Thoracic aorta (tissue), 2 donors: Measurements from ENCODE around the gene NSA2. TPM values are rescaled to one million over a fixed set of nuclear protein-coding genes. Genes with fewer than 3 reads are reported as not detected.
A peak's percentile ranks its signal among the peaks of the same experiment; 100 is the strongest.

Experiments used
- ATAC-seq: fragments of 150-250 bp; one replicate; pipeline ENCODE4 v1.8.0; 2017; ENCODE audit warnings: low read depth; ENCODE audit not compliant: insufficient number of reproducible peaks, low FRiP score
- DNase-seq: peaks from one replicate; pipeline ENCODE4 v3.0.0-alpha.2; 2020; ENCODE audit warnings: low spot score
- H3K27ac ChIP-seq, 2 donors: fragments of 200-600 bp; sonication (generic); 1 replicate in 1 of 2; 2 replicates in 1 of 2; pipeline ENCODE4 v1.5.1; 2016; ENCODE audit warnings: mild to moderate bottlenecking in 2 of 2, moderate library complexity in 2 of 2
- H3K27me3 ChIP-seq: fragments of 200-600 bp; sonication (generic); replicated peaks from 2 replicates; pipeline ENCODE4 v1.6.0; 2016; ENCODE audit warnings: mild to moderate bottlenecking; ENCODE audit not compliant: insufficient read depth
- H3K36me3 ChIP-seq: fragments of 200-600 bp; sonication (generic); one replicate; pipeline ENCODE4 v1.5.1; 2016
- H3K4me1 ChIP-seq, 2 donors: fragments of 200-600 bp; sonication (generic); 1 replicate in 1 of 2; 2 replicates in 1 of 2; pipeline versions ENCODE4 v1.5.1 to v1.6.0; 2016; ENCODE audit warnings: low read depth in 2 of 2, mild to moderate bottlenecking in 1 of 2; ENCODE audit not compliant: control insufficient read depth in 1 of 2
- H3K4me3 ChIP-seq: fragments of 200-600 bp; sonication (generic); 2 replicates; pipeline ENCODE4 v1.5.1; 2016; ENCODE audit warnings: mild to moderate bottlenecking
- H3K9me3 ChIP-seq: fragments of 200-600 bp; sonication (generic); 2 replicates; pipeline ENCODE4 v1.5.1; 2016
- total RNA-seq, 2 donors: library from RNA; depleted of rRNA; stranded (reverse); fragments of >200 nt; gene quantifications; one replicate each; pipeline versions ENCODE4 v1.1.0 to v1.2.3, GENCODE V29; 2016
- TF ChIP-seq, protein P1 (sequence below): fragments of 200-600 bp; sonication (generic); IDR thresholded peaks from one replicate; pipeline ENCODE4 v1.5.1; 2019; ENCODE audit warnings: antibody characterized with exemption

NSA2 gene
- total RNA-seq, 2 donors from 2014 or later: 58.9 to 76.1 TPM

DNA sequence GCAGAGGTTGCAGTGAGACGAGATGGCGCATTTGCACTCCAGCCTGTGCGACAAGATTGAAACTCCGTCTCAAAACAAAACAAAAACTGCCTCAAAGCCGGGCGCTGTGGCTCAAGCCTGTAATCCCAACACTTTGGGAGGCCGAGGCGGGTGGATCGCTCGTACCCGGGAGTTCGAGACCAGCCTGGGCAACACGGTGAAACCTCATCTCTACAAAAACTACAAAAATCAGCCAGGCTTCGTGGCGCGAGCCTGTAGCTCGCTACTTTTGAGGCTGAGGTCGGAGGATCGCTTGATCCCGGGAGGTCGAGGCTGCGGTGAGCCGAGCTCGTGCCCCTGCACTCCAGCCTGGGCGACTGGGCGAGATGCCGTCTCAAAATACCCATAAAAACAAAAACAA lies 1.1 kb upstream of the NSA2 start:
- Histone ChIP-seq H3K9me3 (no peaks in the 10 kb centered on the region), H3K27me3 (no peaks in the 10 kb centered on the region), H3K4me1 (peaks cover 12 to 26% of the 10 kb centered on the region in 2 donors), H3K4me3 (peak overlapping the region; percentile 88), H3K36me3 (peaks cover 16% of the 10 kb centered on the region), H3K27ac (no peak overlapping the region)
- ATAC-seq (no peak), DNase-seq (no peak)
- TF ChIP-seq, protein P1, sequence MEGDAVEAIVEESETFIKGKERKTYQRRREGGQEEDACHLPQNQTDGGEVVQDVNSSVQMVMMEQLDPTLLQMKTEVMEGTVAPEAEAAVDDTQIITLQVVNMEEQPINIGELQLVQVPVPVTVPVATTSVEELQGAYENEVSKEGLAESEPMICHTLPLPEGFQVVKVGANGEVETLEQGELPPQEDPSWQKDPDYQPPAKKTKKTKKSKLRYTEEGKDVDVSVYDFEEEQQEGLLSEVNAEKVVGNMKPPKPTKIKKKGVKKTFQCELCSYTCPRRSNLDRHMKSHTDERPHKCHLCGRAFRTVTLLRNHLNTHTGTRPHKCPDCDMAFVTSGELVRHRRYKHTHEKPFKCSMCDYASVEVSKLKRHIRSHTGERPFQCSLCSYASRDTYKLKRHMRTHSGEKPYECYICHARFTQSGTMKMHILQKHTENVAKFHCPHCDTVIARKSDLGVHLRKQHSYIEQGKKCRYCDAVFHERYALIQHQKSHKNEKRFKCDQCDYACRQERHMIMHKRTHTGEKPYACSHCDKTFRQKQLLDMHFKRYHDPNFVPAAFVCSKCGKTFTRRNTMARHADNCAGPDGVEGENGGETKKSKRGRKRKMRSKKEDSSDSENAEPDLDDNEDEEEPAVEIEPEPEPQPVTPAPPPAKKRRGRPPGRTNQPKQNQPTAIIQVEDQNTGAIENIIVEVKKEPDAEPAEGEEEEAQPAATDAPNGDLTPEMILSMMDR: no peak

DNA sequence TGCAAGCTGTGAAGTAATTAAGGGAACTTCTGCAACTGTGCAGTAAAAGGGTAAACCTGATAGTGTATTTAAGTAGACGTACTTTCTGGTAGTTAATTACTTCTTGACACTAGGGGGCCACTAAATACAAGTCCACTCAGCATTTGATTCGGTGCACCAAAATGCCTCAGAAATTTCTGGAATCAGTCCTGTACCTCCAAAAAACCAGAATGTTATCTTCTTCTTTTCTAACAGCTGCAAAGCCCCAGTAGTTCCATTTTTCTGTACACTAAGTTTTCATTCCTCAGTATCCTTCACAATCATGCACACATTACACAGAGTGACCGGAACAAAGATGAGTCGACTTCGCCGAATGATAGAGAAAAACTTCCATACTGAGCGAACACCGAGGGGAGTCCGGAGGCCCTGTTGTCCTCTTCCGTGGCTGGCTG lies 616 bp upstream of the NSA2 start:
- Histone ChIP-seq H3K4me3 (peak overlapping the region; percentile 88), H3K27me3 (no peaks in the 10 kb centered on the region), H3K36me3 (peaks cover 21% of the 10 kb centered on the region), H3K27ac (peak overlapping the region; percentile 70 to 75), H3K9me3 (no peaks in the 10 kb centered on the region), H3K4me1 (peaks cover 12 to 26% of the 10 kb centered on the region in 2 donors)
- DNase-seq: no peak
- ATAC-seq: no peak
- TF ChIP-seq, protein P1: peak; percentile 53

DNA sequence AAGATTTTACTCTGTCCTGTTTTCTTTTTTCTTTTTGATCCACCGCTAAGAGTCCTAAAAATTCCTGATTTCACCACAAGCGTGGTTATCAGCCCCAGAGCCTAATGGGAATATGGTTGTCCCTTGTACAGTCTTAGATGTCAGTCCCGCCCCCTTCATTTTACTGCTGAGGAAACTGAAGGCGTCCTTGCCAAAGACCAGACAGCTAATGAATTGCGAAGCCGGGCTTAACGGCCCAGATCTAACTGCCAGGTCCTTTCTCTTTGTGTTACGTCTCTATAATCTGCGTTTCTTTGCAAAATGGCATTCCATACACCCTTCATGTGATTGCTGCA lies 497 bp downstream of the NSA2 start:
- TF ChIP-seq, protein P1: no peak
- DNase-seq (no peak), ATAC-seq (no peak)
- Histone ChIP-seq H3K4me1 (peaks cover 12 to 26% of the 10 kb centered on the region in 2 donors), H3K9me3 (no peaks in the 10 kb centered on the region), H3K27ac (peak overlapping the region; percentile 70 to 75), H3K27me3 (no peaks in the 10 kb centered on the region), H3K36me3 (peaks cover 27% of the 10 kb centered on the region), H3K4me3 (peak overlapping the region; percentile 88)

DNA sequence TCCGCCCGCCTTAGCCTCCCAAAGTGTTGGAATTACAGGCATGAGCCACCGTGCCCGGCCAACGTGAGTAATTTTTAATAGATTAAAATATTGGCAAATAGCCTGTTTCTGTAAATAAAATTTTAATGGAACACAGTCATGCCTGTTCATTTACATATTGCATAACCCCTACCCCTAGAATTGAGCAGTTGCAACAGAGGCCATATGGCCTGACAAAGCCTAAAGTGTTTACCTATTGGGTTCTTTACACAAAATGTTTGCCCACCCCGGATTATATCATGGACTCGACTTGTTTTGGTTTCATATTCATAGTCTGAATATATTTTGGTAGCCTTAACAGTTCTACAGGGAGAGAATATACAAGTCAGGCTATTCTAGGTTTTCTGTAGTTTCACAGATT lies 5.3 kb downstream of the NSA2 start:
- TF ChIP-seq, protein P1: no peak

DNA sequence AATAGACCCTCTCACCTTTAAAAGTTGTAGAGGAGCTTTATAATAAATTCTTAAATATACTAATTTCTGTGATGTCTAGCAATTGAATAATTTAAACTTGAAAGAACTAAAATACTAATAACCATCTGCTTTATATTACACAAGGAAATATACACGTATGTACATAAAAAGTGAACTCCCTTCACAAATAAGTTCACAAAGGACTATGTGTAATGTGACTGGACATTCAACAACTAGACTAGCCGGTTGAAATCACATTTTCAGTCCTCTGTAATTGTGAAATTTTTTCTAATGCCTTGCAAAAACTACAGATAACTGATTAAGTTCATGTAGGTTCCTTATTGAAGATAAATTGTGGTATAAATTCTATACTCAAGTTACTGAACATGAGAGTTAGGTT lies 11.6 kb downstream of the NSA2 start:
- H3K4me1 ChIP-seq: no peaks in the 10 kb centered on the region
- no peaks in the 10 kb centered on the region for H3K9me3 ChIP-seq
- no peak overlapping the region for H3K27ac ChIP-seq
- H3K36me3 ChIP-seq: peaks cover 5% of the 10 kb centered on the region
- H3K4me3 ChIP-seq: no peak overlapping the region
- ATAC-seq: no peak
- TF ChIP-seq, protein P1: no peak
- H3K27me3 ChIP-seq: no peaks in the 10 kb centered on the region
- no peak for DNase-seq

More for the DNA sequence above, 5.3 kb downstream of the NSA2 start:
- H3K4me1 ChIP-seq: peaks cover 5 to 10% of the 10 kb centered on the region in 2 donors
- H3K9me3 ChIP-seq: no peaks in the 10 kb centered on the region
- DNase-seq (no peak), ATAC-seq (no peak)
- no peak overlapping the region for H3K4me3 ChIP-seq
- no peak overlapping the region for H3K27ac ChIP-seq
- no peaks in the 10 kb centered on the region for H3K27me3 ChIP-seq
- H3K36me3 ChIP-seq: peaks cover 36% of the 10 kb centered on the region
